GM19240 (cell line): ENCODE results near the gene CEP83.
"Not testable (repeated sequence)": the region's sequence is repeated elsewhere in the genome, so short reads cannot be mapped to it uniquely, and the experiment has no call there.

Source experiments
- DNase-seq: peaks from one replicate; pipeline ENCODE4 v3.0.0; 2011; ENCODE audit warnings: low spot score; ENCODE audit not compliant: insufficient read length

CEP83 gene

DNA sequence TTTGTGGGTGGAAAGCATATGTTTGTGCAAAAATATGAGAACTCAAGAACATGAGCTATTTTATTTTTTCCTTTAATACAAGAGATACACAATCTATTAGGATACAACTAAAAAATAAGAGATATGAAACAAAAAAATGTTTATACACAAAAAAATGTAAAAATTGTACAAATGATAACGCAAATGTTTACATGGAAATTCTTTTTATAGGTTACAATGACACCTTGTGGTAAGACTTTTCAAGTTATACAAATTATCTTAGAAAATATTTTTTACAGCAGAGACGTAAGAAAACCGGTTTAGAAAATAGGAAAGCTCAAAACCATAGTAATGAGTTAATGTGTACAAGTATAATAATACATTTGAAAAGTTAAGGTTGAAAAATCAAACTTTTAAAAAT lies 25.5 kb downstream of the CEP83 start:
- no peak for DNase-seq

DNA sequence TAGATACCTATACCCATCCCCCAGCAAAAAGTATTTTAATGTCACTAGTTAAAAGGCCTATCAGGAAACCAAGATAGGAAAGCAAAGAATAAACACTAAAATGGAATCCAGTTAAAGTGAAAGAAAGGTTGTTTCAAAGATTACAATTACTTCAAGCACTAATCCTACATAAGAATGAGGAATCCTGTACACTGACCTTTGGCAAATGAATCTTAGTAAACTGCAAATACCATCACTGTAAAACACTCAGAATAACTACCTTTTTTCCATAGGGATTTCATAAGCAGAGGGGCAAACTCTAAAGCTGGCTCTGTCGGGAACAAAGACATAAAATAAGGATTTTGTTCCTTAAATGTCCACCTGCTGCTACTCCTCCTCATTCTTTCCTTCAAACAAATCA lies 25.9 kb downstream of the CEP83 start:
- no peak for DNase-seq

DNA sequence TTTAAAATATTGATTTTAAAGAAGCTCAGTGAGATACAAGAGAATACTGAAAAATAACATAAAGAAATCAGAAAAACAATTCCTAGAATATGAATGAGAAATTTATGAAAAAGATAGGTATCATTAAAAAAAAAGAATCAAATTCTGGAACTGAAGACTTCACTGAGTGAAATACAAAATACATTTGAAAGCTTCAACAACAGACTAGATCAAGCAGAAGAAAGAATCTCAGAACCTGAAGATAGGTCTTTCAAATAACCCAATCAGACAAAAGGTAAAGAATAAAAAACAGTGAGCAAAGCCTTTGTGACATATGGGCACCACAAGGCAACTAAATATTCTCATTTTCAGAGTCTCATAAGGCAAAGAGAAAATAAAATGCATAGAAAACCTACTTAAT lies 29.4 kb downstream of the CEP83 start:
- DNase-seq = no peak

DNA sequence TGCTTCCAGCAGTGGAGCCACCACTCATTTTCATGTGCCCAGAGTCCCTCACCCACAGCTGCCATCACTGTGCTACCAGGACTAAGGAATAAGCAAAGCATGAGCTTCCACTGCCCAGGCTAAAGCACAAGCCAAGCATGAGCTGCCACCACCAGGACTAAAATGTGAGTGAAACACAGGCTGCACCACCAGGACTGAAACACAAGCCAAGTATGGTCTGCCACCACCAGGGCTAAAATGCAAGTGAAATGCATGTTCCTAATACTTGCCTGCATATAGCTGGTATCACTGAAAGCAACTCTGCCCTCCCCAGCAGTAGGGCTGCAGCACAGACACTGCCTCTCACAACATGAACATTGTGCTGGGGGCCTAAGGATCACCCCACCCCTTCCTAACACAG lies 30.0 kb downstream of the CEP83 start:
- no peak for DNase-seq

DNA sequence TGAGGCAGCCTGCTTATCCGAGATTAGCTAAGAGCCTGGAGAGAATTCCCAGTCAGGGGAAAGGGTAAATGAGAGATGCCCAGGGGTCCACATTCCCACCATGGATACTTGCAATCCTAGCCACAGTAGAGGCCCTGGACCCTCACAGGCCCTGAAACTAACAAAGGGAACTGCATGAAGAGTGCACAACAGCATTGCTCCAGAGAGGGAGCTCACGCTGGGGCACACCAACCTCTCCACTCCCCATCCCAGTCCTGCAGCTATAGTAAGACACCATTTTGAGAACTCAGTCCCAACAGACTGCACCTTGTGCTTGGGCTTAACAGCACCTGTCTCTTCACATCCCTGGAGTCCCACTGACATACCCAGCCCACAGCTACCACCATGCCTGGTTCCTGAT lies 30.5 kb downstream of the CEP83 start:
- DNase-seq = no peak

DNA sequence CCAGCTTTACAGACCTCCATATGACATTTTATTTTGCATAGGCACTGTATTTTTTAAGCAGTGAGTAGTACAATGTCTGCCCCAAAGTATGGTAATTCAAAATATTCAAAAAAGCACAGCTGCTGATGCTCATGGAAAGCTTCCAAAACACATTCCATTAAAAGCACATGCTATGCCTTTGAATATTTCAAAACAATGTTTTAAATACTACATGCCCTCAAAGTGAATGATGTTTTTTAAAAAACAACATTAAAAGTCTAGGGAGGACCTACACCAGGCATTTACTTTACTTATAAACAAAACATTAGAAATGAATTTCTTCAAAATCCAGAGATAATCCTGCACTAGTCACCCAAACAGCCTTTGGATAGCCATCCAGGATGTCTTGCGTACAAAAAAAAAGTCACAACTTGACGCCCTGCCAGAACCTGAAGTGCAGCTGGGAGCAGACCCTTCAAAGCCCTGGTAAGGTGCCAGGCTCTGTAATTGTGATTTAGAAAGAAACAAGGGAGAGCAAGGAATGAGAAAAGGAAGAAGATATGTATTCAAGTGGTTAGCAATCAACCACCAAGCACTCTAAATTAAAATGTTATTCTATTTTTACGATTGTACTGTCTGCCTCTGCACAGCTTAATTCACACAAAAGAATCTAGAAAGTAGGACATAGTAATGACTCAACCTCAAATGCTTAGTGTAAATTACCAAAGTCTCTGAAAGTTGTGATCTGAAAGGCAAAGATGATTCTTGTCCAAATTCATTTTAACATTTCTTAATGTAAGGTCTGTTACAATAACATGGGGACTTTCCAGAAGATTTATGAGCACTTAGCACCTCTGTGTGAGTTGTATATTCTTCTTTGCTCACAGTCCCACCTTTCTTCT lies 31.9 kb downstream of the CEP83 start:
- no peak for DNase-seq

DNA sequence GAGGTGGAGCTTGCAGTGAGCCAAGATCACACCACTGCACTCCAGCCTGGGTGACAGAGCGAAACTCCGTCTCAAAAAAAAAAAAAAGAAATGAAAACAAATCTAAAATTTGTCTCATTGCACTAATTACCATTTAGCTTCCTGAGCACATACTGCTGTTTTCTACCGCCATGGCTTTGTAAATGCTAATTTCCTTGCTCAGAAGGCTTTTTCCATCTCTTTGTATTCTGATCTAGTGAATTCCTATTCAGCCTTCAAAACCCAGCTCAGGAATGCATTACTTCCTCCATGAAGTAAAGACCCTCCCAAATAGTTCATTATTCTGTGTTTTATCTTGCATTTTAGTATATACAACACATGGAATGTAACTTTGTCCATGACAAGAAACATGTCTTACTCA lies 33.6 kb downstream of the CEP83 start:
- DNase-seq = no peak

DNA sequence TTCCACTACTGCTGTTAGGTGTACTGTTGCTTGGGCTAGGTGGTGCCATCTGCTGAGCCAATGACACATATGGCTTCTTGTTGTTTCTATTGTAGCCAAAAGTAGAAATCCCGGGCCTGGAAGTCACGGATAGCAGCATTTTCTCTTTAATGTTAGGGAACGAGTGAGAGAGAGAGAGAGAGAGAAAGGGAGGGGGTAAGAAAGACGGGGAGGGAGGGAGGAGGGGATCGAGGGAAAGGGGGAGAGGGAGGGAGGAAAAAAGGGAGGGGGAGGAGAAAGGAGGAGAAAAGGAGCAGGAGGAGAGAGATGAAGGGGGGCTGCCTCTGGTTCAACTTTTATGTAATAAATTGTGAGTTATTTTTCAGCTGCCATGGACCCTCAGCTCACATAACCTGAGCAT lies 34.8 kb downstream of the CEP83 start:
- DNase-seq = not testable (repeated sequence)

DNA sequence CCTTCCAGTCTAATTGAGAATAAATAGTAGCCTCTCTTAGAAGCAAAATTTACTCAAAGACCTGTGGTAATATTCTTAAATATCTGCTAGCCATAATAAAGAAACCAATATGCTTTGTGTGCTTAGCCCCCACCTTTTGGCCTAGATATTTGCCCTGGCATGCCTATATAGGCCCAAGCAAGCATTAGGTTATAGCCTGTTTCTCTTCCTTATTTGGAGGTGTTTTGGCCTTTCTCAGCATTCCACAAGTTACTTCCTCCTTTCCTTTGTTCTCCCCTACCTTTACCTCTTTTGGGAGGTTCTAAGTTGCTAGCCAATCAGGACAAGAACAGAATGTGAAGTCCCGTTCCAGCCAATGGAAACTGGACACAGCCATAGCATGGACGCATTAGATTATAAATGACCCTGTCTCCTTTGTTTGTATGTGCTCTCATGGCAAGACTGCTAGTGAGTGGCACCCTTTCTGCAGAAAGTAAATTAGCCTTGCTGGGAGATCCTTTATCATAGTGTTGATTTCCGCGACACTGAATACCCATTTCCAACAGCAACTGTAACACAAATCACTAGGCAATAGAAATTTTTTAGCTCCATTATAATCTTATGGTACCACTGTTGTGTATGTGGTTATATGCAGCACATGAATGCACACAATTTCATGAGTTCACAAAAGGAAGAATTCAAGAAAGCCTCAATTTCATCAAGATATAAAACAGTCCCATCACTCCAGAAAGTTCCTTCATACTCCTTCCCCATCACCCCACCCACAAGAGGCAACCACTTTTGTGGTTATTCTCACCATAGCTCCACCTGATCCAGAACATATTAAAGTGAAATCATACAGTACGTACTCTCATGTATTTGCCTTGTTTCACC lies 37.6 kb downstream of the CEP83 start:
- DNase-seq = no peak

DNA sequence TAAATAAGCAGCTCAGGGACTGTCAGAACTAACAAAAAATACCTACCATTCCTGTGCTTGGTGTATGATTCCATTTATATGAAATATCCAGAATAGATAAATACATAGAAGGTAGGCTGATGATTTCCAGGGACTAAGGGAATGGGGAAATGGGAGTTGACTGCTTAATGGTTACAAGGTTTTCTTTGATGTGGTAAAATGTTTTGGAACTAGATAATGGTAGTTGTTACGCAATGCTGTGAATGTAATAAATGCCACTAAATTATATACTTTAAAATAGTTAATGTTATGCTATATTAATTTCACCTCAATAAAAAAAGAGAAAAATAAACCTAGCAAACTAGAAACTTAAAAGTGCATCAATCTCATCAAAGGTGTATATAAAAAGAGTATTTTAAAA lies 41.1 kb downstream of the CEP83 start:
- DNase-seq = no peak

DNA sequence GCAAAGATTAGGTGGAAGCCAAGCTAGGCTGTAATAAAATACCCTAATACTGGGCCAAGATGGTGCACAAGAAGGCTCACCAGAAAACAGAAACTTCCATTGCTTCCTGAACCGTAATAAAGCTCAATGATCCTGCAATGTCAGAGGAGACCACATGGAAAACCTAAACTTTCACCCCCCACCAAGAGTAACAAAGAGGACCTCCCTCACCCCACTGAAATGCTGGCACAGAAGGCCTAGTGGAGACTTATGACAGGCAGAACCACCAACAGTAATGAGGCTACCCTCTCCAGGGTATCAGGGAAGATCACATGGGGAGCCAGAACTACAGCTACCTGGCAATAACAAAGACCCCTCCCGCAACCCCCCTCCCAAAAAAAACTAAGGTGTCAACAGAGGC lies 43.1 kb downstream of the CEP83 start:
- DNase-seq = no peak

DNA sequence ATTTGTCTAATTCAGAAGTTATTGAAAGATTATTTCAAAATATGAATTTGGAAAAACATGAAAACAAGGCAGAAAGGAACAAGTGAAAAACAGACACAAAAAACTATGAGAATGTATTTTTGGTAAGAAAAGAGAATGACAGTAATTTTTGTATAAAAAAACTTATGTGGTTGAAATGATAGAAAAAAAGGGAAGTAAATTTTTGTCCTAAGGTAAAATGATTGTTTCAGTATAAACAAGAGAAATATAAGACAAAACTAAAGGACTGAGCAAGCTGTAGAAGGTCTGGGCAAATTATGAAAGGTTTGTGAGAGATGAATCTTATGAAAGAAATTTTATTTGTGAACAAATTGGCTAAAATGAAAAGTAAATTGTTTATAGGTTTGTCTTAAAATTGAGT lies 44.6 kb downstream of the CEP83 start:
- no peak for DNase-seq

DNA sequence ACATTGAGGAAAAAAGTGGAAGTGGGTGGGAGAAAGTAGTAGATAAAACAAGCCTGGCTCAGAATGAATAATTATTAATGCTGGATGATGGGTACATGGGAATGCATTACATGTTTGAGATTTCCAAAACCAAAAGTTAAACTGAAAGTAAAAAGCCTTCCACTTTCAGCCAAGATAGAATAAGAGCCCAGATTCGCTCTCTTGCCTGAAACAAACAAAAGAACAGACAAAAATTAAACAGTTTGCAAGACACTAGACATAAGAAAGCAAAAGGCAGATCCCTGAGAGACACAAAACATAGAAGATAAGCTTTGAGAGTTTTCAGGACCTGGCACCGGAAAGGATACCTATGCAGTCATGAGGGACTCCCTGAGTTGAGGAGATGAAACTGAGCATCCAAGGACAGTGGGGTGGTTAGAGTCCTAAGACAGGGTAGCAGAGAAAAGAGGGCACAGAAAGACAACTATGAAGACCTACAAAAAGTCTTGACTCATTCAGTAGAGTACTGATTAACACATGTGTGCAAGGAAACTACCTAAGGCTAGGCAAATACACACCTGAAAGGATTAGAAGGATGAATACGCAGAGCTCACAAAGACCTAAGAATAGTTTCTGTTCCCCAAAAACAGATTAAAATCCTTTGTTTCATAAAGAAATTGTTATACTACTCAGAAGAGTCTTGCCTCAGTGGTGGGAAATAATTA lies 54.1 kb downstream of the CEP83 start:
- DNase-seq = peak; percentile 1

DNA sequence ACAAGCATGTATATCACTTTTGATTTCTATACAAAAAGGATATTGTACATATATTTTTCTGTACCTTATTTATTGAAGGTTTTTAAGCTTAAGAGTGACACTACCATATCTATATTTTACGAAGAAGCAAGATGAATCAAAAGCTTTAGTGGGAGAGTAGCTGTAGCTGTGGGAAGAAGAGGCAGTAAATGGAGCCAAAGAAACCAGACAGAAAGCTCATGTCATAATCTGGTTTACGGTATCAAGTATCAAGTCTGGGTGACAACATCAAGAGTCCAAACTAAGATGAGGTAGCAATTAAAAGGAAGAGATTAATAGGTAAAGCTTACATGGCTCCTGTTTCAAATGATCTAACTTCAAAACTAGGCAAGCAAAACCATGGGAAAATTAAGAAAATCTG lies 54.8 kb downstream of the CEP83 start:
- no peak for DNase-seq

DNA sequence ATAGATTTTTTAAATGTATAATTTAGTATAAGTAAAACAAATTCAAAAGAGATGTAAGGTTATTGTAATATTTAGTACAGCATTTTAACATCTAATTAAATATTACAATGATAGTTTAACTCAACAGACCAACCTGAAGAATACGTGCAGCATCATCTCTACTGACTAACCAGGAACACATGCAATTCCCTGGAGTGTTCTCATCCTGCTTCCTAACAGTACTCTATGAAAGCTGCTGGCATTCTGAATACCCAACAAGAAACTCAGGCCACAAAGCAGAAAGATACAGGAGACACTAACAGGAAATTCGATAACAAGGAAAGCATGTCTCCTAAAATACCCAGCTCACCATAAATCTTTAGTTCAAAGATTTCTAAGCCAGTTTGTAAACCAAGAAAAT lies 58.3 kb downstream of the CEP83 start:
- no peak for DNase-seq

DNA sequence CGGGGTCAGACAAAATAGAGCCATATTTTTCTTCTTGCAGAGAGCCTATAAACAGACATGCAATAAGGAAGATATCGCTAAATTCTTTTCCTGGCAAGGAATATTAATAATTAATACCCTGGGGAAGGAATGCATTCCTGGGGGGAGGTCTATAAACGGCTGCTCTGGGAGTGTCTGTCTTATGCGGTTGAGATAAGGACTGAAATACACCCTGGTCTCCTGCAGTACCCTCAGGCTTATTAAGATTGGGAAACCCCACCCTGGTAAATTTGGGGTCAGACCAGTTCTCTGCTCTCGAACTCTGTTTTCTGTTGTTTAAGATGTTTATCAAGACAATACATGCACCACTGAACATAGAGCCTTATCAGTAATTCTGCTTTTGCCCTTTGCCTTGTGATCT lies 61.0 kb downstream of the CEP83 start:
- DNase-seq = not testable (repeated sequence)

DNA sequence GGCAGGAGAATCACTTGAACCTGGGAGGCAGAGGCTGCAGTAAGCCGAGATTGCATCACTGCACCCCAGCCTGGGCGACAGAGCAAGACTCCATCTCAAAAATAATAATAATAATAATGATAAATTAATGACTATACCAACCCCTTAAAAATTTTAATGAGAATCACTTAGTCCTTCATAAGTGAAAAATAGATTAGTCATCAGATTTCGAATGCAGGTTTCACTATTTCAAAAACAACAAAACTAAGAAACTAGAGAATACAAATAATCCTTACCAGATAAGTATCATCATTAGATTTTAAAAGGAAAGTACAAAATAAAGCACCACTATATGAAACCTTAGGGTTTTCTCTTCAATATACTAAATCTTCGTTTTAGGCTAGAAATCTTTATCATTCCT lies 62.3 kb downstream of the CEP83 start:
- no peak for DNase-seq

DNA sequence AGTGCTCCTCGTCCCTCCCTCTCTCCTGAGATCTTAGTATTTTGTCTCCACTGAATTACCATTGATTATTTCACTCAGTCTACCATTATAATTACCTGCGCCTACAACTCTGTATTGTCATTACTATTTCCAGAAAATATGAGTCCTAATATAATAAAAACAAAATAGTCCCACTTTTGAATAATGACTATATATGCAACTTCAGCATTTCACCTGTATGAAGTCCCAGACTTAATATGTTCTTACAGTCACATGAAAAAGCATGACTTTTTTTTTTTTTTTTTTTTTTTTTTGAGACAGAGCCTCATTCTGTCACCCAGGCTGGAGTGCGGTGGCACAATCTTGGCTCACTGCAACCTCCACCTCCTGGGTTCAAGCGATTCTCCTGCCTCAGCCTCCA lies 63.7 kb downstream of the CEP83 start:
- not testable (repeated sequence) for DNase-seq

DNA sequence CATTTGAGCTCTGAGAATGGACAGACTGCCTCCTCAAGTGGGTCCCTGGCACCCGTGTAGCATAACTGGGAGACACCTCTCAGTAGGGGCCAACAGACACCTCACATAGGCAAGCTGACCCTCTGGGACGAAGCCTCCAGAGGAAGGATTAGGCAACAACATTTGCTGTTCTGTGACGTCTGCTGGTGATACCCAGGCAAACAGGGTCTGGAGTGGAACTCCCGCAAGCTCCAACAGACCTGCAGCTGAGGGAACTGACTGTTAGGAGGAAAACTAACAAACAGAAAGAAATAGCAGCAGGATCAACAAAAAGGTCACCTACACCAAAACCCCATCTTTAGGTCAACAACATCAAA lies 69.6 kb downstream of the CEP83 start:
- no peak for DNase-seq

DNA sequence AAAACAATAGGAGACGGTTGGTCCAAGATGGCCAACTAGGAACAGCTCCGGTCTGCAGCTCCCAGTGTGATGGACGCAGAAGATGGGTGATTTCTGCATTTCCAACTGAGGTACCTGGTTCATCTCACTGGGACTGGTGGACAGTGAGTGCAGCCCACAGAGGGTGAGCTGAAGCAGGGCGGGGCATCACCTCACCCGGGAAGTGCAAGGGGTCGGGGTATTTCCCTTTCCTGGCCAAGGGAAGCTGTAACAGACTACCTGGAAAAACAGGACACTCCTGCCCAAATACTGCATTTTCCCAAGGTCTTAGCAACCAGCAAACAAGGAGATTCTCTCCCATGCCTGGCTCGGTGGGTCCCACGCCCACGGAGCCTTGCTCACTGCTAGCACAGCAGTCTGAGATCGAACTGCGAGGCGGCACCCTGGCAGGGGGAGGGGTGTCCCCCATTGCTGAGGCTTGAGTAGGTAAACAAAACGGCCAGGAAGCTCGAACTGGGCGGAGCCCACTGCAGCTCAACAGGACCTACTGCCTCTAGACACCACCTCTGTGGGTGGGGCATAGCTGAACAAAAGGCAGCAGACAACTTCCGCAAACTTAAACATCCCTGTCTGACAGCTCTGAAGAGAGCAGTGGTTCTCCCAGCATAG lies 70.1 kb downstream of the CEP83 start:
- not testable (repeated sequence) for DNase-seq

DNA sequence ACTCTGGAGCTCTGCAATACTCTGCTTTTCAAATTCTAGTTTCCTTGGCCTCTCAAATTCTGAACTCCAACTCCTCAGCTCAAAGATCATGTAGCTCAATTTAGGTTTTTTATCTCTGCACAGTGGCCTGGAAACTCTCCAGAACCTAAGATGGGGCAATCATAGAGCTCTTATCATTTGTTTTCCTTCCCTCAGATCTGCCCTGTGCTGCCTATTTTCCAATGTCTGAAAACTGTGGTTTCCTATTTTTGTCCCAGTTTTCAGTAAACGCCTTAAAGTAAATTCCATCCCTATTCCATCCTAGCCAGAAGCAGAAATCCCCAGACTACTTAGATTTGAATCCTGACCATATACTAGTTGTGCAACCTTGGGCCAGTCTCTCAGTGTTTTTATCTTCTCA lies 73.2 kb downstream of the CEP83 start:
- DNase-seq = no peak

DNA sequence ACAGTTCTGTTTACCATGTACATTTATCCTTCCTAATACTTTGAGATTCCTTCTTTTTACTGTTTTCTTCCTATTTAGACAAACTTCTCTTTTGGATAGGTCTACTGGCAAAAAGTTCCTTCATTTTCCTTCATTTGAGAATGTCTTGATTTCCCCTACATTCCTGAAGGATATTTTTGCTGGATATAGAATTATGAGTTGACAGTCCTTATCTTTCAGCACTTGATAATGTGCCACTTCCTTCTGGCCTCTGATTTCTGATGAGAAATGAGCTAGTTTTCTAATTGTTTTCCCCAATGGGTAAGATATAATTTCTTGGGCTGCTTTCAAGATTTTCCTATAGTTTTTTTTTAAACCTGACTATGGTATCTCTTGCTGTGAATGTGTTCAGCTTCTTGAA lies 75.6 kb downstream of the CEP83 start:
- DNase-seq = no peak
